ENCODE results near the gene MBD5.

The MBD5 gene

GRCh38 chr2:148303161-148303560 is 282.3 kb downstream of the MBD5 start:
- no peak overlapping the region for H3K9ac ChIP-seq (ENCODE audit: low read depth, low read length, poor library complexity)
- H2BK12ac ChIP-seq (ENCODE audit: low read length) = no peak overlapping the region
- no peak overlapping the region for H3K18ac ChIP-seq (ENCODE audit: low read length)
- no peak overlapping the region for H3K23ac ChIP-seq (ENCODE audit: low read depth, low read length, poor library complexity)
- H2AFZ ChIP-seq (ENCODE audit: low read length) = no peak overlapping the region
- no peak overlapping the region for H4K8ac ChIP-seq (ENCODE audit: low read depth, low read length)
- H3K4me1 ChIP-seq (ENCODE audit: control insufficient read depth in 2 of 2, insufficient read depth in 1 of 2, low read depth in 1 of 2, low read length in 2 of 2) = peaks cover 2 to 25% of the 10 kb centered on the region in 2 donors
- no peaks in the 10 kb centered on the region for H3K79me1 ChIP-seq (ENCODE audit: low read depth, low read length)
- no peak overlapping the region for H2BK120ac ChIP-seq (ENCODE audit: low read depth, low read length)
- no peak overlapping the region for H3K4ac ChIP-seq (ENCODE audit: low read length)
- no peak overlapping the region for H2BK15ac ChIP-seq (ENCODE audit: low read length)
- H3K27me3 ChIP-seq (ENCODE audit: control insufficient read depth in 3 of 3, insufficient read depth in 3 of 3, low read depth in 1 of 3, low read length in 3 of 3) = no peaks in the 10 kb centered on the region
- H4K91ac ChIP-seq (ENCODE audit: low read depth, low read length, poor library complexity) = no peak overlapping the region
- H3K27ac ChIP-seq (replicated peaks; ENCODE audit: low read length) = no peak overlapping the region
- DNase-seq (ENCODE audit: low spot score) = peak; percentile 58
- no CpG with 5 or more reads among the region's 2 CpGs for WGBS, 2 donors (ENCODE audit: extremely low coverage in 2 of 2, insufficient read length in 2 of 2, insufficient replicate concordance in 1 of 2)
- no peak overlapping the region for H2AK5ac ChIP-seq (ENCODE audit: low read depth, low read length)
- H3K4me3 ChIP-seq (ENCODE audit: low read length in 2 of 2) = no peak overlapping the region
- no peak overlapping the region for H3K14ac ChIP-seq (ENCODE audit: low read length)
- no peaks in the 10 kb centered on the region for H3K36me3 ChIP-seq (replicated peaks in 1 of 2; ENCODE audit: control insufficient read depth in 2 of 2, insufficient read depth in 2 of 2, low read length in 2 of 2)
- no peak overlapping the region for H2BK5ac ChIP-seq (ENCODE audit: low read length)
- no peak overlapping the region for H3K4me2 ChIP-seq (ENCODE audit: insufficient read depth, low read length, poor library complexity, severe bottlenecking)
- no peaks in the 10 kb centered on the region for H3K9me3 ChIP-seq (replicated peaks in 1 of 2; ENCODE audit: control insufficient read depth in 2 of 2, insufficient read depth in 1 of 2, low read depth in 1 of 2, low read length in 2 of 2)

GRCh38 chr2:148305476-148305875 is 284.6 kb downstream of the MBD5 start:
- H3K4ac ChIP-seq (ENCODE audit: low read length) = no peak overlapping the region
- no peak overlapping the region for H4K91ac ChIP-seq (ENCODE audit: low read depth, low read length, poor library complexity)
- H2BK15ac ChIP-seq (ENCODE audit: low read length) = no peak overlapping the region
- H3K4me3 ChIP-seq (ENCODE audit: low read length in 2 of 2) = no peak overlapping the region
- no peak overlapping the region for H2BK12ac ChIP-seq (ENCODE audit: low read length)
- no peak overlapping the region for H3K18ac ChIP-seq (ENCODE audit: low read length)
- no peak overlapping the region for H2BK120ac ChIP-seq (ENCODE audit: low read depth, low read length)
- no CpG with 5 or more reads among the region's 5 CpGs for WGBS, 2 donors (ENCODE audit: extremely low coverage in 2 of 2, insufficient read length in 2 of 2, insufficient replicate concordance in 1 of 2)
- DNase-seq (ENCODE audit: low spot score) = no peak
- H3K23ac ChIP-seq (ENCODE audit: low read depth, low read length, poor library complexity) = no peak overlapping the region
- peaks cover 2 to 25% of the 10 kb centered on the region in 2 donors for H3K4me1 ChIP-seq (ENCODE audit: control insufficient read depth in 2 of 2, insufficient read depth in 1 of 2, low read depth in 1 of 2, low read length in 2 of 2)
- H3K14ac ChIP-seq (ENCODE audit: low read length) = no peak overlapping the region
- no peak overlapping the region for H3K4me2 ChIP-seq (ENCODE audit: insufficient read depth, low read length, poor library complexity, severe bottlenecking)
- no peak overlapping the region for H2BK5ac ChIP-seq (ENCODE audit: low read length)
- no peaks in the 10 kb centered on the region for H3K79me1 ChIP-seq (ENCODE audit: low read depth, low read length)
- H2AFZ ChIP-seq (ENCODE audit: low read length) = peak overlapping the region; percentile 70
- H3K27me3 ChIP-seq (ENCODE audit: control insufficient read depth in 3 of 3, insufficient read depth in 3 of 3, low read depth in 1 of 3, low read length in 3 of 3) = no peaks in the 10 kb centered on the region
- H3K9ac ChIP-seq (ENCODE audit: low read depth, low read length, poor library complexity) = no peak overlapping the region
- H3K9me3 ChIP-seq (replicated peaks in 1 of 2; ENCODE audit: control insufficient read depth in 2 of 2, insufficient read depth in 1 of 2, low read depth in 1 of 2, low read length in 2 of 2) = no peaks in the 10 kb centered on the region
- no peaks in the 10 kb centered on the region for H3K36me3 ChIP-seq (replicated peaks in 1 of 2; ENCODE audit: control insufficient read depth in 2 of 2, insufficient read depth in 2 of 2, low read length in 2 of 2)
- H3K27ac ChIP-seq (replicated peaks; ENCODE audit: low read length) = no peak overlapping the region
- H4K8ac ChIP-seq (ENCODE audit: low read depth, low read length) = no peak overlapping the region
- H2AK5ac ChIP-seq (ENCODE audit: low read depth, low read length) = no peak overlapping the region

GRCh38 chr2:148306027-148306426 is 285.1 kb downstream of the MBD5 start:
- Histone ChIP-seq H4K91ac (ENCODE audit: low read depth, low read length, poor library complexity) (no peak overlapping the region), H3K14ac (ENCODE audit: low read length) (no peak overlapping the region), H3K4ac (ENCODE audit: low read length) (no peak overlapping the region), H3K27me3 (ENCODE audit: control insufficient read depth in 3 of 3, insufficient read depth in 3 of 3, low read depth in 1 of 3, low read length in 3 of 3) (no peaks in the 10 kb centered on the region), H4K8ac (ENCODE audit: low read depth, low read length) (no peak overlapping the region), H2AFZ (ENCODE audit: low read length) (no peak overlapping the region), H3K4me3 (ENCODE audit: low read length in 2 of 2) (no peak overlapping the region), H3K18ac (ENCODE audit: low read length) (no peak overlapping the region), H3K4me1 (ENCODE audit: control insufficient read depth in 2 of 2, insufficient read depth in 1 of 2, low read depth in 1 of 2, low read length in 2 of 2) (peaks cover 2 to 25% of the 10 kb centered on the region in 2 donors), H3K79me1 (ENCODE audit: low read depth, low read length) (no peaks in the 10 kb centered on the region), H3K27ac (replicated peaks; ENCODE audit: low read length) (no peak overlapping the region), H3K9ac (ENCODE audit: low read depth, low read length, poor library complexity) (no peak overlapping the region), H3K4me2 (ENCODE audit: insufficient read depth, low read length, poor library complexity, severe bottlenecking) (no peak overlapping the region), H2BK5ac (ENCODE audit: low read length) (no peak overlapping the region), H2AK5ac (ENCODE audit: low read depth, low read length) (no peak overlapping the region), H2BK12ac (ENCODE audit: low read length) (no peak overlapping the region), H3K9me3 (replicated peaks in 1 of 2; ENCODE audit: control insufficient read depth in 2 of 2, insufficient read depth in 1 of 2, low read depth in 1 of 2, low read length in 2 of 2) (no peaks in the 10 kb centered on the region), H3K36me3 (replicated peaks in 1 of 2; ENCODE audit: control insufficient read depth in 2 of 2, insufficient read depth in 2 of 2, low read length in 2 of 2) (no peaks in the 10 kb centered on the region), H2BK15ac (ENCODE audit: low read length) (no peak overlapping the region), H3K23ac (ENCODE audit: low read depth, low read length, poor library complexity) (no peak overlapping the region), H2BK120ac (ENCODE audit: low read depth, low read length) (no peak overlapping the region)
- WGBS, 2 donors (ENCODE audit: extremely low coverage in 2 of 2, insufficient read length in 2 of 2, insufficient replicate concordance in 1 of 2) = no CpG with 5 or more reads among the region's 2 CpGs
- no peak for DNase-seq (ENCODE audit: low spot score)

- Histone ChIP-seq H3K4me2 (ENCODE audit: insufficient read depth, low read length, poor library complexity, severe bottlenecking) (no peak overlapping the region), H2BK15ac (ENCODE audit: low read length) (no peak overlapping the region), H3K36me3 (replicated peaks in 1 of 2; ENCODE audit: control insufficient read depth in 2 of 2, insufficient read depth in 2 of 2, low read length in 2 of 2) (no peaks in the 10 kb centered on the region), H3K9me3 (replicated peaks in 1 of 2; ENCODE audit: control insufficient read depth in 2 of 2, insufficient read depth in 1 of 2, low read depth in 1 of 2, low read length in 2 of 2) (peaks cover 0 to 3% of the 10 kb centered on the region in 2 donors), H3K9ac (ENCODE audit: low read depth, low read length, poor library complexity) (no peak overlapping the region), H2BK120ac (ENCODE audit: low read depth, low read length) (no peak overlapping the region), H3K27ac (replicated peaks; ENCODE audit: low read length) (no peak overlapping the region), H2BK5ac (ENCODE audit: low read length) (no peak overlapping the region), H3K4me1 (ENCODE audit: control insufficient read depth in 2 of 2, insufficient read depth in 1 of 2, low read depth in 1 of 2, low read length in 2 of 2) (no peaks in the 10 kb centered on the region), H3K4ac (ENCODE audit: low read length) (no peak overlapping the region), H3K18ac (ENCODE audit: low read length) (no peak overlapping the region), H3K27me3 (ENCODE audit: control insufficient read depth in 3 of 3, insufficient read depth in 3 of 3, low read depth in 1 of 3, low read length in 3 of 3) (no peaks in the 10 kb centered on the region), H4K8ac (ENCODE audit: low read depth, low read length) (no peak overlapping the region), H2BK12ac (ENCODE audit: low read length) (no peak overlapping the region), H3K4me3 (ENCODE audit: low read length in 2 of 2) (no peak overlapping the region), H4K91ac (ENCODE audit: low read depth, low read length, poor library complexity) (no peak overlapping the region), H3K14ac (ENCODE audit: low read length) (no peak overlapping the region), H3K23ac (ENCODE audit: low read depth, low read length, poor library complexity) (no peak overlapping the region), H3K79me1 (ENCODE audit: low read depth, low read length) (no peaks in the 10 kb centered on the region), H2AFZ (ENCODE audit: low read length) (no peak overlapping the region), H2AK5ac (ENCODE audit: low read depth, low read length) (no peak overlapping the region)
- no CpG with 5 or more reads among the region's 3 CpGs for WGBS, 2 donors (ENCODE audit: extremely low coverage in 2 of 2, insufficient read length in 2 of 2, insufficient replicate concordance in 1 of 2)
- no peak for DNase-seq (ENCODE audit: low spot score)
These were observed 296.7 kb downstream of the MBD5 start for GRCh38 chr2:148317598-148317997.
